ENCODE measurements around the gene PTGFRN. TPM values are rescaled to one million over a fixed set of nuclear protein-coding genes. Genes with fewer than 3 reads are reported as not detected.

PTGFRN gene
- total RNA-seq, 1 donor from 2014 or later = 80.0 TPM

- no peak for TF ChIP-seq CTCF (conservative IDR thresholded peaks at IDR 0.05)
- Mint-ChIP-seq H3K27ac (no peak overlapping the region), H3K4me1 (ENCODE audit: unreplicated experiment) (peaks cover 13% of the 10 kb centered on the region), H3K36me3 (no peaks in the 10 kb centered on the region), H3K27me3 (no peaks in the 10 kb centered on the region), H3K4me3 (no peak overlapping the region), H3K9me3 (no peaks in the 10 kb centered on the region)
- DNase-seq (ENCODE audit: extremely low spot score, unreplicated experiment) = no peak
Measured at GRCh38 chr1:117010310-117010969, 100.7 kb downstream of the PTGFRN start.

GRCh38 chr1:117011334-117011733 lies 101.6 kb downstream of the PTGFRN start:
- Mint-ChIP-seq H3K4me1 (ENCODE audit: unreplicated experiment) (peaks cover 16% of the 10 kb centered on the region), H3K27ac (no peak overlapping the region), H3K4me3 (no peak overlapping the region), H3K27me3 (no peaks in the 10 kb centered on the region), H3K9me3 (no peaks in the 10 kb centered on the region), H3K36me3 (no peaks in the 10 kb centered on the region)
- DNase-seq (ENCODE audit: extremely low spot score, unreplicated experiment) = no peak
- no peak for TF ChIP-seq CTCF (conservative IDR thresholded peaks at IDR 0.05)

GRCh38 chr1:117013309-117013858 lies 103.7 kb downstream of the PTGFRN start:
- no peak for TF ChIP-seq CTCF (conservative IDR thresholded peaks at IDR 0.05)
- Mint-ChIP-seq H3K4me3 (peak overlapping the region; percentile 27), H3K4me1 (ENCODE audit: unreplicated experiment) (peaks cover 16% of the 10 kb centered on the region), H3K27me3 (no peaks in the 10 kb centered on the region), H3K9me3 (no peaks in the 10 kb centered on the region), H3K36me3 (no peaks in the 10 kb centered on the region), H3K27ac (peak overlapping the region; percentile 27)
- DNase-seq (ENCODE audit: extremely low spot score, unreplicated experiment) = no peak

- no peaks in the 10 kb centered on the region for H3K9me3 Mint-ChIP-seq
- no peaks in the 10 kb centered on the region for H3K27me3 Mint-ChIP-seq
- H3K4me3 Mint-ChIP-seq = no peak overlapping the region
- no peak for DNase-seq (ENCODE audit: extremely low spot score, unreplicated experiment)
- H3K4me1 Mint-ChIP-seq (ENCODE audit: unreplicated experiment) = peaks cover 11% of the 10 kb centered on the region
- no peak for TF ChIP-seq CTCF (conservative IDR thresholded peaks at IDR 0.05)
- no peak overlapping the region for H3K27ac Mint-ChIP-seq
- no peaks in the 10 kb centered on the region for H3K36me3 Mint-ChIP-seq
Measured at GRCh38 chr1:117014209-117014608, 104.5 kb downstream of the PTGFRN start.

GRCh38 chr1:117015724-117016123 lies 106.0 kb downstream of the PTGFRN start:
- Mint-ChIP-seq H3K27me3 (no peaks in the 10 kb centered on the region), H3K36me3 (peaks cover 8% of the 10 kb centered on the region), H3K4me3 (no peak overlapping the region), H3K27ac (peak overlapping the region; percentile 43), H3K4me1 (ENCODE audit: unreplicated experiment) (peaks cover 8% of the 10 kb centered on the region), H3K9me3 (no peaks in the 10 kb centered on the region)
- no peak for TF ChIP-seq CTCF (conservative IDR thresholded peaks at IDR 0.05)
- DNase-seq (ENCODE audit: extremely low spot score, unreplicated experiment) = no peak
